GM10266 (cell line): ENCODE results near the gene CHTOP.

Experiments used
- DNase-seq: peaks from one replicate; pipeline ENCODE4 v3.0.0; 2012; ENCODE audit errors: extremely low spot score
- TF ChIP-seq, protein P1 (sequence below): IDR thresholded peaks from 2 replicates; pipeline ENCODE4 v1.5.1; 2012; ENCODE audit warnings: mild to moderate bottlenecking, low read depth; ENCODE audit not compliant: control insufficient read depth, insufficient read depth; ENCODE audit errors: missing control alignments

CHTOP gene

DNA sequence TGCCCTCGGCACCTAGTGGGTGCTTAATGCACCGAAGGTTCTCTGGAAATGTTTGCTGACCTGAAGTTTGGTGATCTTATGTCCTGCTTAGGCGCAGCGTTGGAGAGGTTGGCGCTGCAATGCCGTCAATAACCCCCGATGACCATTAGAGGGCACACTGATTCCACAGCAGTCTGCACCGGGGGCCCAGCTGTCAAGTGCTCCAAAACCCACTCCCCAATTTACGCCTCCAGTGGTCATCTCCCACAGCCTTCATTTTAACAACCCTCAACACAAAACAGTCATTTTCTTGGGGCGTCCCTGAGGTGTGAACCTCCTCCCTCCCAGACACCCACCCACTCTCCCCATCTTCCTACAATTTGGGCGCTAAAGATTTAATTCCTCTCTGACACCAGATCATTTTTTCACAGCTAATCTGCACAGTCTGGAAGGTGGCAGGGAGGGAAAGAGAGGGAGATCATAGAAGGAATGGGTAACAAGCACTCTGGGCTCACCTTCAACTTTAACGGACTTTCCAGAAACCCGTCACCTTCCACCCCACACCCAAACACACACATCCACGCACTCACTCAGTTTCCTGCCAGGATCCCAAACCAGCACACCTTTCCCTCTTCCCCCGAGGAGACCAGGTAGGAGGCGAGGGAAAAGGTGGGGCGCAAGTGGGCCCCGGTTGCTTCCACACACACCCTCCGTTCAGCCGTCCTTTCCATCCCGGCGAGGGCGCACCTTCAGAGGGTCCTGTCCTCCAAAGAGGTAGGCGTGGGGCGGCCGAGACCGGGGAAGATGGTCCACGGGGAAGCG lies 44.1 kb downstream of the CHTOP start:
- TF ChIP-seq, protein P1, sequence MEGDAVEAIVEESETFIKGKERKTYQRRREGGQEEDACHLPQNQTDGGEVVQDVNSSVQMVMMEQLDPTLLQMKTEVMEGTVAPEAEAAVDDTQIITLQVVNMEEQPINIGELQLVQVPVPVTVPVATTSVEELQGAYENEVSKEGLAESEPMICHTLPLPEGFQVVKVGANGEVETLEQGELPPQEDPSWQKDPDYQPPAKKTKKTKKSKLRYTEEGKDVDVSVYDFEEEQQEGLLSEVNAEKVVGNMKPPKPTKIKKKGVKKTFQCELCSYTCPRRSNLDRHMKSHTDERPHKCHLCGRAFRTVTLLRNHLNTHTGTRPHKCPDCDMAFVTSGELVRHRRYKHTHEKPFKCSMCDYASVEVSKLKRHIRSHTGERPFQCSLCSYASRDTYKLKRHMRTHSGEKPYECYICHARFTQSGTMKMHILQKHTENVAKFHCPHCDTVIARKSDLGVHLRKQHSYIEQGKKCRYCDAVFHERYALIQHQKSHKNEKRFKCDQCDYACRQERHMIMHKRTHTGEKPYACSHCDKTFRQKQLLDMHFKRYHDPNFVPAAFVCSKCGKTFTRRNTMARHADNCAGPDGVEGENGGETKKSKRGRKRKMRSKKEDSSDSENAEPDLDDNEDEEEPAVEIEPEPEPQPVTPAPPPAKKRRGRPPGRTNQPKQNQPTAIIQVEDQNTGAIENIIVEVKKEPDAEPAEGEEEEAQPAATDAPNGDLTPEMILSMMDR, result peak; percentile 92
- peak; percentile 82 for DNase-seq

DNA sequence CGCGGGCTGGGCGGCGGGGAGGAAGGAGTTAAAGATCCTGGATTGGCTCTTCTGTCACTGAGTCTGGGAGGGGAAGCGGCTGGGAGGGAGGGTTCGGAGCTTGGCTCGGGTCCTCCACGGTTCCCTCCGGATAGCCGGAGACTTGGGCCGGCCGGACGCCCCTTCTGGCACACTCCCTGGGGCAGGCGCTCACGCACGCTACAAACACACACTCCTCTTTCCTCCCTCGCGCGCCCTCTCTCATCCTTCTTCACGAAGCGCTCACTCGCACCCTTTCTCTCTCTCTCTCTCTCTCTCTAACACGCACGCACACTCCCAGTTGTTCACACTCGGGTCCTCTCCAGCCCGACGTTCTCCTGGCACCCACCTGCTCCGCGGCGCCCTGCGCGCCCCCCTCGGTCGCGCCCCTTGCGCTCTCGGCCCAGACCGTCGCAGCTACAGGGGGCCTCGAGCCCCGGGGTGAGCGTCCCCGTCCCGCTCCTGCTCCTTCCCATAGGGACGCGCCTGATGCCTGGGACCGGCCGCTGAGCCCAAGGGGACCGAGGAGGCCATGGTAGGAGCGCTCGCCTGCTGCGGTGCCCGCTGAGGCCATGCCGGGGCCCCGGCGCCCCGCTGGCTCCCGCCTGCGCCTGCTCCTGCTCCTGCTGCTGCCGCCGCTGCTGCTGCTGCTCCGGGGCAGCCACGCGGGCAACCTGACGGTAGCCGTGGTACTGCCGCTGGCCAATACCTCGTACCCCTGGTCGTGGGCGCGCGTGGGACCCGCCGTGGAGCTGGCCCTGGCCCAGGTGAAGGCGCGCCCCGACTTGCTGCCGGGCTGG lies 44.9 kb downstream of the CHTOP start, which contains the start of gene NPR1:
Gene NPR1, plus strand, starts transcription at position 170 of the 818 bp plus-strand sequence. Its CDS starts 421 bp downstream, at position 591.
- peak; percentile 59 for DNase-seq
- TF ChIP-seq, protein P1, result peak; percentile 1

DNA sequence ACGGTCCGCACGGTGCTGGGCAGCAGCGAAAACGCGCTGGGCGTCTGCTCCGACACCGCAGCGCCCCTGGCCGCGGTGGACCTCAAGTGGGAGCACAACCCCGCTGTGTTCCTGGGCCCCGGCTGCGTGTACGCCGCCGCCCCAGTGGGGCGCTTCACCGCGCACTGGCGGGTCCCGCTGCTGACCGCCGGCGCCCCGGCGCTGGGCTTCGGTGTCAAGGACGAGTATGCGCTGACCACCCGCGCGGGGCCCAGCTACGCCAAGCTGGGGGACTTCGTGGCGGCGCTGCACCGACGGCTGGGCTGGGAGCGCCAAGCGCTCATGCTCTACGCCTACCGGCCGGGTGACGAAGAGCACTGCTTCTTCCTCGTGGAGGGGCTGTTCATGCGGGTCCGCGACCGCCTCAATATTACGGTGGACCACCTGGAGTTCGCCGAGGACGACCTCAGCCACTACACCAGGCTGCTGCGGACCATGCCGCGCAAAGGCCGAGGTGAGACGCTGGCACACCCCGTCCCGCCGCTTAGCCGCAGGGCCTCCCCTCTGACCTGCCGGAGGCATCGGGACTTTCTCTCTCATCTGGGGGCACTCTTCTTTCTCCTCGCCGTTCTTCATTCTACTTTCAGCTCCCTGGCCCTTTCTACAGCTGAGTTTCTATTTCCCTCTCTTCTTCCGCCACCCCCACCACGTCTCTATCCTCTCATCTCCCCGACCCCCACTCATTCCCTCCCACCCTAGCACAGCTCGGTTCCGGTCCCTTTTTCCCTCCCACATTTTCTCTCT lies 45.7 kb downstream of the CHTOP start:
- DNase-seq, result no peak

DNA sequence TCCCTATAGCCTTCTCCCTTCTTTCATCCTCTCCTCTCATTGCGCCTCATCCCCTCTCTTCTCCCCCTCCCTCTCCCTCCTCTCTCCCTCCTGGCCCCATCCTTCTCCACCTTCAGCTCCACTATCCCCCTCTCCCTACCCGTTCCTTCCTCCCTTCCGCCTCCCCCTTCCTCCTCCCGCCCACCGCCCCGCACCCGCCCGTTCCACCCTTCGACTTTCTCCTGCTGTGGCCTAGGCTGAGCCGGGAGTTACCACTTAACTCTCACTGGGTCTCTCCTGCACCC lies 46.2 kb downstream of the CHTOP start:
- DNase-seq, result no peak
- TF ChIP-seq, protein P1, result no peak

More for the DNA sequence above, 45.7 kb downstream of the CHTOP start:
- TF ChIP-seq, protein P1, result no peak

DNA sequence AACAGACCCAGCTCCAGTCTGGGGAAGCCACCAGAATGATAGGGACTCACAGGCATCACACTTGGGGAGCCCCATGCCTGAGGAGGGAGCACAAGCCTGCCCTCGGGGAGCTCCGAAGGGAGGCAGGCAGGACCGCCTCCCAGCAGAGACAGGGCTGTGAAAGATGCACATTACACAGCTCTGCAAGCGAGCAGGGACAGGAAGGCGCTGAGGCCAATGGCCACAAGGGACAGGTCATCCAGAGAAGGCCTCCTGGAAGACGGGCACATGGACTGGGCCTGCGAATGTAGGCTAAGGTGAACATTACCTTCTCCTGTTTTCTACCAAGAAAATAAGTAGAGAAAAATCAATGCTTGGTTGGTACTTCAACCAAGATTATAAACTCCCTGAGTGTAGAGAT lies 48.9 kb downstream of the CHTOP start:
- TF ChIP-seq, protein P1, result no peak
- DNase-seq, result no peak

DNA sequence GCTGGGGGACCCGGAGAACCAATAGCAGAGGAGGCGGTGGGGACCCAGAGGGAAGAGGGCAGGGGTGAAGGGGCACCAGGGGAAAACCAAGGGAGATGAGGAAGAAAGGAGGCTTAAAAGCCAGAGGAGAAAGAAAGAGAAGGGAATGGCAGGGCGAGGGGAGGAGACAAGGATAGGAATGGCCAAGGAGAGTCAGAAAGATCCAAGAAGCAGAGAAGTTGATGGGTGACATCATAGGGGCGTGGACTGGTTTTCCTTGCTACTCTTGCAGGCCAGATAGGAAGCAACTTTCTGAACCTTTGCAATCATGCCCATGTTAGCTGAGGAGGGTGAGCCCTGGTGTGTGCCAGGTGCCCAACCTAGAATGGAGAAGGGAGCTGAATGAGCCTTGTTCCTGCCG lies 50.0 kb downstream of the CHTOP start:
- DNase-seq, result no peak
- TF ChIP-seq, protein P1, result no peak

DNA sequence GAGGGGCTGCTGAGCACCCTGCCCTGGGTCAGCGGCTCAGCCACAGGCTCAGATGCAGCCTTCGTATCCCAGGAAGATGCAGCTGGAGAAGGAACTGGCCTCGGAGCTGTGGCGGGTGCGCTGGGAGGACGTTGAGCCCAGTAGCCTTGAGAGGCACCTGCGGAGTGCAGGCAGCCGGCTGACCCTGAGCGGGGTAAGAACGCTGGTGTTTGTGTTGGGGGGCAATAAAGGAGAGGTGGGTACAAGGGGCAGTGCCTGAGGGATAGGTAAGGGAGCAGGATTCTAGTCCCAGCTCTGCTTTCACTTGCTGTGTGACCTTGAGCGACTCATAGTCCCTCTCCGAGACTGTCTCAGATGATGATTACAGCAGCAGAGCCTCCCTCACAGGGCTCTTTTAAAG lies 51.0 kb downstream of the CHTOP start:
- DNase-seq, result no peak
- TF ChIP-seq, protein P1, result no peak
